Mesenchymal stem cell (in vitro differentiated cells and primary cell): ENCODE measurements around the gene DNAJB2.

Source experiments
- DNase-seq: peaks from one replicate; pipeline ENCODE4 v3.0.0-alpha.2; 2013
- H2AFZ ChIP-seq: one replicate; pipeline ENCODE4 v1.6.1; 2013; ENCODE audit warnings: low read depth, mild to moderate bottlenecking, control low read depth, inconsistent platforms, low read length, moderate library complexity
- H2AK5ac ChIP-seq: 2 replicates; pipeline ENCODE4 v1.6.1; 2013; ENCODE audit warnings: low read length, moderate library complexity, mild to moderate bottlenecking, inconsistent platforms; ENCODE audit not compliant: severe bottlenecking
- H2BK120ac ChIP-seq: one replicate; pipeline ENCODE4 v1.6.1; 2013; ENCODE audit warnings: low read depth, mild to moderate bottlenecking, inconsistent platforms, low read length, moderate library complexity
- H2BK12ac ChIP-seq, 2 experiments: one replicate each; pipeline ENCODE4 v1.6.1; 2013; ENCODE audit warnings: inconsistent platforms in 2 of 2, low read length in 2 of 2, mild to moderate bottlenecking in 2 of 2, moderate library complexity in 2 of 2, control low read depth in 1 of 2
- H2BK15ac ChIP-seq: one replicate; pipeline ENCODE4 v1.6.1; 2013; ENCODE audit warnings: mild to moderate bottlenecking, low read depth, inconsistent platforms; ENCODE audit not compliant: poor library complexity, severe bottlenecking
- H2BK5ac ChIP-seq: 2 replicates; pipeline ENCODE4 v1.6.1; 2013; ENCODE audit warnings: low read depth, mild to moderate bottlenecking, low read length, control low read depth, inconsistent platforms; ENCODE audit not compliant: poor library complexity, severe bottlenecking
- H3K14ac ChIP-seq, 2 experiments: one replicate each; pipeline ENCODE4 v1.6.1; 2013; ENCODE audit warnings: inconsistent platforms in 2 of 2, low read length in 2 of 2, control low read depth in 1 of 2, mild to moderate bottlenecking in 1 of 2, moderate library complexity in 1 of 2
- H3K18ac ChIP-seq, 2 experiments: one replicate each; pipeline ENCODE4 v1.6.1; 2013; ENCODE audit warnings: inconsistent platforms in 2 of 2, low read length in 2 of 2, control low read depth in 1 of 2, low read depth in 1 of 2, mild to moderate bottlenecking in 1 of 2
- H3K23ac ChIP-seq, 2 experiments: one replicate each; pipeline ENCODE4 v1.6.1; 2013; ENCODE audit warnings: inconsistent platforms in 2 of 2, low read length in 2 of 2, mild to moderate bottlenecking in 2 of 2, moderate library complexity in 2 of 2, control low read depth in 1 of 2
- H3K27ac ChIP-seq: 2 replicates; pipeline ENCODE4 v1.5.1; 2013; ENCODE audit warnings: mild to moderate bottlenecking, moderate library complexity, low read length, control low read depth, inconsistent platforms; ENCODE audit not compliant: poor library complexity, severe bottlenecking
- H3K27me3 ChIP-seq, 2 experiments: 2 replicates each; pipeline versions ENCODE4 v1.6.1 to v1.7.0; 2013; ENCODE audit warnings: low read length in 2 of 2, mild to moderate bottlenecking in 2 of 2, moderate library complexity in 2 of 2, control low read depth in 1 of 2, inconsistent platforms in 1 of 2; ENCODE audit not compliant: control insufficient read depth in 1 of 2, insufficient read depth in 1 of 2
- H3K36me3 ChIP-seq, 2 experiments: 2 replicates each; pipeline versions ENCODE4 v1.6.1 to v1.7.0; 2013; ENCODE audit warnings: low read length in 2 of 2, control low read depth in 1 of 2, inconsistent platforms in 1 of 2, low read depth in 1 of 2, mild to moderate bottlenecking in 1 of 2; ENCODE audit not compliant: insufficient read depth in 2 of 2, control insufficient read depth in 1 of 2
- H3K4ac ChIP-seq, 2 experiments: one replicate each; pipeline ENCODE4 v1.6.1; 2013; ENCODE audit warnings: inconsistent platforms in 2 of 2, low read length in 2 of 2, mild to moderate bottlenecking in 2 of 2, moderate library complexity in 2 of 2, control low read depth in 1 of 2, low read depth in 1 of 2
- H3K4me1 ChIP-seq: 2 replicates; pipeline ENCODE4 v1.6.1; 2013; ENCODE audit warnings: low read depth, low read length, control low read depth; ENCODE audit not compliant: control insufficient read depth, insufficient read depth
- H3K4me2 ChIP-seq: 2 replicates; pipeline ENCODE4 v1.6.1; 2013; ENCODE audit warnings: low read length, mild to moderate bottlenecking, inconsistent platforms; ENCODE audit not compliant: poor library complexity, severe bottlenecking
- H3K4me3 ChIP-seq, 2 experiments: 2 replicates each; pipeline versions ENCODE4 v1.5.1 to v1.7.0; 2013; ENCODE audit warnings: low read length in 2 of 2, mild to moderate bottlenecking in 2 of 2, control low read depth in 1 of 2, low read depth in 1 of 2; ENCODE audit not compliant: insufficient read depth in 1 of 2
- H3K79me1 ChIP-seq: replicated peaks from 2 replicates; pipeline ENCODE4 v1.6.1; 2013; ENCODE audit warnings: mild to moderate bottlenecking, control low read depth, low read length, inconsistent platforms; ENCODE audit not compliant: poor library complexity, severe bottlenecking
- H3K9ac ChIP-seq: 2 replicates; pipeline ENCODE4 v1.7.0; 2013; ENCODE audit warnings: mild to moderate bottlenecking, low read length, moderate library complexity
- H3K9me3 ChIP-seq: 2 replicates; pipeline ENCODE4 v1.7.0; 2013; ENCODE audit warnings: mild to moderate bottlenecking, low read length; ENCODE audit not compliant: control insufficient read depth
- H4K8ac ChIP-seq: one replicate; pipeline ENCODE4 v1.6.1; 2013; ENCODE audit warnings: inconsistent platforms, mild to moderate bottlenecking, low read length, moderate library complexity
- H4K91ac ChIP-seq: one replicate; pipeline ENCODE4 v1.6.1; 2013; ENCODE audit warnings: mild to moderate bottlenecking, low read length, inconsistent platforms
- WGBS: methylation state at CpG from one replicate; pipeline ENCODE4 v1.1.7; 2013; ENCODE audit warnings: mixed read lengths; 5-methylcytosine and 5-hydroxymethylcytosine counted together

DNAJB2 gene

GRCh38 chr2:219277703-219278654 is 1.2 kb upstream of the DNAJB2 start:
- H3K18ac ChIP-seq, result peak overlapping the region; percentile 30 to 31
- H2AFZ ChIP-seq, result peak overlapping the region; percentile 66
- no peak overlapping the region for H2BK120ac ChIP-seq
- peak overlapping the region in 1 of 2 experiments; percentile 31 for H3K4me3 ChIP-seq
- H3K4ac ChIP-seq, result peak overlapping the region in 1 of 2 experiments; percentile 3
- peak overlapping the region; percentile 1 for H2AK5ac ChIP-seq
- no peak overlapping the region for H2BK15ac ChIP-seq
- H3K36me3 ChIP-seq, result peaks cover 23 to 28% of the 10 kb centered on the region in 2 experiments
- peak overlapping the region; percentile 56 for H3K4me2 ChIP-seq
- peak overlapping the region; percentile 83 for H3K27ac ChIP-seq
- H3K4me1 ChIP-seq, result peaks cover 36% of the 10 kb centered on the region
- WGBS, result 36% methylated on average over 25 of the region's 25 CpGs
- peak overlapping the region; percentile 97 for H3K9ac ChIP-seq
- H3K79me1 ChIP-seq, result peaks cover 13% of the 10 kb centered on the region
- peak overlapping the region; percentile 66 for H4K8ac ChIP-seq
- no peak overlapping the region for H2BK5ac ChIP-seq
- no peak overlapping the region for H3K23ac ChIP-seq
- H3K27me3 ChIP-seq, result no peaks in the 10 kb centered on the region
- H2BK12ac ChIP-seq, result peak overlapping the region; percentile 82 to 87
- peak overlapping the region; percentile 63 for H4K91ac ChIP-seq
- H3K9me3 ChIP-seq, result no peaks in the 10 kb centered on the region
- DNase-seq, result peak; percentile 91
- H3K14ac ChIP-seq, result no peak overlapping the region

GRCh38 chr2:219278655-219279150 is 463 bp upstream of the DNAJB2 start:
- Histone ChIP-seq H3K4me3 (peak overlapping the region in 1 of 2 experiments; percentile 31), H3K9ac (peak overlapping the region; percentile 97), H3K27me3 (no peaks in the 10 kb centered on the region), H3K36me3 (peaks cover 30 to 35% of the 10 kb centered on the region in 2 experiments), H3K18ac (peak overlapping the region; percentile 30 to 31), H2BK15ac (no peak overlapping the region), H3K4me1 (peaks cover 38% of the 10 kb centered on the region), H2BK5ac (no peak overlapping the region), H4K8ac (no peak overlapping the region), H3K4ac (no peak overlapping the region), H3K23ac (no peak overlapping the region), H3K9me3 (no peaks in the 10 kb centered on the region), H3K14ac (no peak overlapping the region), H3K4me2 (peak overlapping the region; percentile 56), H2AFZ (no peak overlapping the region), H2AK5ac (peak overlapping the region; percentile 1), H4K91ac (peak overlapping the region; percentile 2), H2BK120ac (peak overlapping the region; percentile 29), H3K79me1 (peaks cover 13% of the 10 kb centered on the region), H3K27ac (peak overlapping the region; percentile 83), H2BK12ac (peak overlapping the region; percentile 75 to 82)
- 2% methylated on average over 6 of the region's 9 CpGs for WGBS
- no peak for DNase-seq

- Histone ChIP-seq H3K4me1 (peaks cover 29% of the 10 kb centered on the region), H3K23ac (peak overlapping the region in 1 of 2 experiments; percentile 89), H2AK5ac (peak overlapping the region; percentile 84), H3K14ac (peak overlapping the region in 1 of 2 experiments; percentile 68), H3K4ac (peak overlapping the region; percentile 49 to 94), H4K8ac (peak overlapping the region; percentile 51), H3K9me3 (no peaks in the 10 kb centered on the region), H3K27ac (peak overlapping the region; percentile 85), H3K9ac (peak overlapping the region; percentile 97), H2BK15ac (peak overlapping the region; percentile 2), H3K4me3 (peak overlapping the region; percentile 68 to 94), H3K4me2 (peak overlapping the region; percentile 65), H3K27me3 (no peaks in the 10 kb centered on the region), H2BK5ac (no peak overlapping the region), H3K18ac (peak overlapping the region; percentile 45 to 91), H2BK120ac (no peak overlapping the region), H2AFZ (peak overlapping the region; percentile 18), H3K36me3 (peaks cover 44 to 48% of the 10 kb centered on the region in 2 experiments), H3K79me1 (peaks cover 17% of the 10 kb centered on the region), H2BK12ac (peak overlapping the region; percentile 30 to 90), H4K91ac (no peak overlapping the region)
- no peak for DNase-seq
- WGBS, result 79% methylated on average over 6 of the region's 12 CpGs
These were observed 850 bp downstream of the DNAJB2 start for GRCh38 chr2:219279916-219280516.
